HepG2 (cell line): ENCODE measurements around the gene TNFRSF6B. TPM values are rescaled to one million over a fixed set of nuclear protein-coding genes. Genes with fewer than 3 reads are reported as not detected.

Source experiments
- AGO2 ChIP-seq: fragments of 200-400 bp; formaldehyde crosslinking; optimal IDR thresholded peaks from 2 replicates; pipeline ENCODE3; 2017; ENCODE audit warnings: mild to moderate bottlenecking, low read depth, low read length, moderate library complexity
- ATF2 ChIP-seq: sonication (generic); formaldehyde crosslinking; IDR thresholded peaks from 2 replicates; pipeline ENCODE4 v1.4.0; 2020; ENCODE audit warnings: missing genetic modification reagents
- BCLAF1 ChIP-seq: fragments of 450-650 bp; IDR thresholded peaks from 2 replicates; pipeline ENCODE4 v1.6.1; 2017; ENCODE audit warnings: mild to moderate bottlenecking
- EHMT2 ChIP-seq: fragments of 200-600 bp; sonication (generic); IDR thresholded peaks from 2 replicates; pipeline ENCODE4 v1.7.0; 2017; ENCODE audit warnings: antibody characterized with exemption, low read depth, low read length, borderline replicate concordance
- GABPA ChIP-seq, 2 experiments: IDR thresholded peaks; 2 replicates each; pipeline ENCODE4 v1.6.1; 2011 to 2016; ENCODE audit warnings: low read depth in 2 of 2, low read length in 1 of 2, missing biosample characterization in 1 of 2, missing genetic modification characterization in 1 of 2
- GPN1 ChIP-seq: sonication (generic); formaldehyde crosslinking; IDR thresholded peaks from 2 replicates; pipeline ENCODE4 v1.5.1; 2020; ENCODE audit warnings: missing genetic modification reagents, borderline replicate concordance
- GRHL1 ChIP-seq: sonication (generic); formaldehyde crosslinking; conservative IDR thresholded peaks from 2 replicates; pipeline ENCODE4 v1.8.0; 2022; ENCODE audit warnings: missing genetic modification reagents
- JUND ChIP-seq: sonication (generic); formaldehyde crosslinking; IDR thresholded peaks from 2 replicates; pipeline ENCODE4 v1.8.0; 2022; ENCODE audit warnings: mild to moderate bottlenecking, missing genetic modification reagents
- MBNL3 ChIP-seq: fragments of 250-450 bp; sonication (Bioruptor Pico); conservative IDR thresholded peaks from 2 replicates; pipeline ENCODE4 v1.8.0; 2022; ENCODE audit warnings: mild to moderate bottlenecking, inconsistent platforms
- NBN ChIP-seq: fragments of 450-650 bp; conservative IDR thresholded peaks from 2 replicates; pipeline ENCODE4 v1.6.1; 2017
- NCOA5 ChIP-seq: sonication (generic); formaldehyde crosslinking; IDR thresholded peaks from 2 replicates; pipeline ENCODE4 v1.4.0; 2020; ENCODE audit warnings: missing genetic modification reagents
- NFATC3 ChIP-seq: sonication (generic); formaldehyde crosslinking; IDR thresholded peaks from 2 replicates; pipeline ENCODE4 v1.5.1; 2020; ENCODE audit warnings: mild to moderate bottlenecking, missing genetic modification reagents
- POLR2AphosphoS2 ChIP-seq: IDR thresholded peaks from 2 replicates; pipeline ENCODE4 v1.6.1; 2011; ENCODE audit warnings: low read depth, low read length, improper control_type of control experiment
- POLR2G ChIP-seq: fragments of 200-400 bp; formaldehyde crosslinking; IDR thresholded peaks from 2 replicates; pipeline ENCODE4 v1.6.1; 2018; ENCODE audit warnings: mild to moderate bottlenecking, low read depth, low read length, moderate library complexity
- SIN3B ChIP-seq: fragments of 150-350 bp; IDR thresholded peaks from 2 replicates; pipeline ENCODE4 v1.6.1; 2014; ENCODE audit warnings: low read length
- ZNF263 ChIP-seq: sonication (generic); formaldehyde crosslinking; IDR thresholded peaks from 2 replicates; pipeline ENCODE4 v1.4.0; 2020; ENCODE audit warnings: missing genetic modification reagents
- ZNF414 ChIP-seq: sonication (generic); formaldehyde crosslinking; IDR thresholded peaks from 2 replicates; pipeline ENCODE4 v1.5.0; 2020; ENCODE audit warnings: missing genetic modification reagents
- ZNF501 ChIP-seq: sonication (generic); formaldehyde crosslinking; IDR thresholded peaks from 2 replicates; pipeline ENCODE4 v1.5.1; 2020; ENCODE audit warnings: mild to moderate bottlenecking, moderate library complexity, missing genetic modification reagents
- polyA plus RNA-seq, 8 experiments: library from polyadenylated mRNA; depleted of rRNA in 3 of 8; stranded (reverse) in 7 of 8; unstranded in 1 of 8; fragments of >200 nt; fragmentation: Illumina TruSeq in 4 of 8; extraction: Trizol in 4 of 8; gene quantifications; 2 replicates each; pipeline versions ENCODE4 v1.2.1 to v1.2.3, GENCODE V29; 2011 to 2016; ENCODE audit warnings: low read depth in 4 of 8, missing spikeins in 1 of 8, mixed read lengths in 1 of 8; ENCODE audit not compliant: insufficient read depth in 1 of 8
- total RNA-seq, 5 experiments: library from RNA; depleted of rRNA; stranded (reverse); fragments of >200 nt; fragmentation: Illumina TruSeq; extraction: Trizol; gene quantifications; 2 replicates each; pipeline ENCODE4 v1.2.3, GENCODE V29; 2016; ENCODE audit warnings: low read depth in 1 of 5
- TF ChIP-seq, protein P1 (sequence below): IDR thresholded peaks from 2 replicates; pipeline ENCODE4 v1.6.1; 2018; ENCODE audit warnings: missing genetic modification reagents, mild to moderate bottlenecking, missing compliant biosample characterization

Gene TNFRSF6B
- total and polyA plus RNA-seq, 2 of the 13 experiments (the other 11 are each of a cell fraction or from before 2014, with no cell fraction given): 0.24 TPM; not detected in 1

GRCh38 chr20:63686094-63686491 is 10.4 kb upstream of the TNFRSF6B start (continued):
- TF ChIP-seq GRHL1 (CRISPR knock-in tag) (no peak), JUND (CRISPR knock-in tag) (no peak), ZNF501 (CRISPR knock-in tag) (no peak), NBN (no peak), ZNF414 (CRISPR knock-in tag) (no peak), POLR2AphosphoS2 (peak; percentile 11; the same call in 1 of the 2 replicates), GABPA (IDR thresholded peaks at IDR 0.05; ENCODE audit: low read depth, low read length) (no peak), GABPA (CRISPR knock-in tag; IDR thresholded peaks at IDR 0.05; ENCODE audit: low read depth) (no peak), GPN1 (CRISPR knock-in tag) (no peak), AGO2 (peak; percentile 73), ZNF263 (CRISPR knock-in tag) (no peak), EHMT2 (no peak), NFATC3 (CRISPR knock-in tag) (no peak), BCLAF1 (no peak), SIN3B (no peak), ATF2 (no peak), NCOA5 (no peak), MBNL3 (CRISPR knock-in tag) (no peak), POLR2G (no peak)
- TF ChIP-seq, protein P1, sequence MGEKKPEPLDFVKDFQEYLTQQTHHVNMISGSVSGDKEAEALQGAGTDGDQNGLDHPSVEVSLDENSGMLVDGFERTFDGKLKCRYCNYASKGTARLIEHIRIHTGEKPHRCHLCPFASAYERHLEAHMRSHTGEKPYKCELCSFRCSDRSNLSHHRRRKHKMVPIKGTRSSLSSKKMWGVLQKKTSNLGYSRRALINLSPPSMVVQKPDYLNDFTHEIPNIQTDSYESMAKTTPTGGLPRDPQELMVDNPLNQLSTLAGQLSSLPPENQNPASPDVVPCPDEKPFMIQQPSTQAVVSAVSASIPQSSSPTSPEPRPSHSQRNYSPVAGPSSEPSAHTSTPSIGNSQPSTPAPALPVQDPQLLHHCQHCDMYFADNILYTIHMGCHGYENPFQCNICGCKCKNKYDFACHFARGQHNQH (CRISPR knock-in tag): no peak
